ENCODE results near the gene IFITM1.

DNA sequence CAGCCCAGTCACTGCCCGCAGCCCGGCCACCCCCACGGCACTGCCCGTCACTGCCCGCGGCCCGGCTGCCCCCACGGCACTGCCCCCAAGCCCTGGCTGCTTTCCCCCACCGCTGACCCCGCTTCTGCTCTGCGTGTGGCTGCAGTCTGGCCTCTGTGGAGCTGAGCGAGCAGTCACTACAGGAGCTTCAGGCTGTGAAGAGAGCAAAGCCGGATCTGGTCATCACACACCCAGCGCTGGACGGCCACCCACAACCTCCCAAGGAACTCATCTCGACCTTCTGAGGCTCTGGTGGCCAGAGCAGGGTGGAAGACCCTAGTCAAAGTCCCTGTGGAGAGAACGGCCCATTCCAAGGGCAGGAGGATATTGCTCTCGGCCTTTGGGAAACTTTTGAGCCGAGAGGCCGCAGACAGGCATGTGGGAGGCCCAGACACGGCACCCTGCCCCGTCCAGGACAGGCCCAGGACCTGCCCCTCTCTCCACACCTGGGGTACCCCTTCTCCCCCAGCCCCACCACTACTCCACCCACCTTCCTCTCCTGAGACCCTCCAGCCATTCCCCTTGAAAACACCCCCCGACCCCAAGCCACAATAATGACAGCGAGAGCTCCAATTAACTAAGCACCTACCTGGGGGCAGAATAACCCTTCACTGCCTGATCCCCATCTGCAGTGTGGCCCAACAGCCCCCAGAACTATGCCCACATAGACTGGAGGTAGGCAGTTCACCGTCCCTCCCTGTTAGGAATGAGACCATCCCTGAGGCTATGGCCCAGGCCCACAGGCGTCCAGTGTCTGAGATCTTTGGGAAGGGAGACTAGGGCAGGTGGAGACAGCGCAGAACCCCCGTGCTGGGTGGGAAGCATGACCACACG is 28.6 kb upstream of the IFITM1 start:
- TF ChIP-seq, protein P1, sequence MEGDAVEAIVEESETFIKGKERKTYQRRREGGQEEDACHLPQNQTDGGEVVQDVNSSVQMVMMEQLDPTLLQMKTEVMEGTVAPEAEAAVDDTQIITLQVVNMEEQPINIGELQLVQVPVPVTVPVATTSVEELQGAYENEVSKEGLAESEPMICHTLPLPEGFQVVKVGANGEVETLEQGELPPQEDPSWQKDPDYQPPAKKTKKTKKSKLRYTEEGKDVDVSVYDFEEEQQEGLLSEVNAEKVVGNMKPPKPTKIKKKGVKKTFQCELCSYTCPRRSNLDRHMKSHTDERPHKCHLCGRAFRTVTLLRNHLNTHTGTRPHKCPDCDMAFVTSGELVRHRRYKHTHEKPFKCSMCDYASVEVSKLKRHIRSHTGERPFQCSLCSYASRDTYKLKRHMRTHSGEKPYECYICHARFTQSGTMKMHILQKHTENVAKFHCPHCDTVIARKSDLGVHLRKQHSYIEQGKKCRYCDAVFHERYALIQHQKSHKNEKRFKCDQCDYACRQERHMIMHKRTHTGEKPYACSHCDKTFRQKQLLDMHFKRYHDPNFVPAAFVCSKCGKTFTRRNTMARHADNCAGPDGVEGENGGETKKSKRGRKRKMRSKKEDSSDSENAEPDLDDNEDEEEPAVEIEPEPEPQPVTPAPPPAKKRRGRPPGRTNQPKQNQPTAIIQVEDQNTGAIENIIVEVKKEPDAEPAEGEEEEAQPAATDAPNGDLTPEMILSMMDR (conservative IDR thresholded peaks at IDR 0.05; ENCODE audit: low read length) = no peak
- TF ChIP-seq EZH2phosphoT487 (IDR thresholded peaks at IDR 0.05; ENCODE audit: borderline replicate concordance, low read depth, low read length) = no peak

Data from OCI-LY7 (cell line).